ENCODE data around the gene PPP1R18.
A peak's percentile ranks its signal among the peaks of the same experiment; 100 is the strongest.
"Not testable (repeated sequence)": the region's sequence is repeated elsewhere in the genome, so short reads cannot be mapped to it uniquely, and the experiment has no call there.

PPP1R18 gene

GRCh38 chr6:30657922-30658321 lies 28.5 kb downstream of the PPP1R18 start:
- DNase-seq, result not testable (repeated sequence)

GRCh38 chr6:30657454-30657853 lies 29.0 kb downstream of the PPP1R18 start:
- DNase-seq, result no peak

DNA sequence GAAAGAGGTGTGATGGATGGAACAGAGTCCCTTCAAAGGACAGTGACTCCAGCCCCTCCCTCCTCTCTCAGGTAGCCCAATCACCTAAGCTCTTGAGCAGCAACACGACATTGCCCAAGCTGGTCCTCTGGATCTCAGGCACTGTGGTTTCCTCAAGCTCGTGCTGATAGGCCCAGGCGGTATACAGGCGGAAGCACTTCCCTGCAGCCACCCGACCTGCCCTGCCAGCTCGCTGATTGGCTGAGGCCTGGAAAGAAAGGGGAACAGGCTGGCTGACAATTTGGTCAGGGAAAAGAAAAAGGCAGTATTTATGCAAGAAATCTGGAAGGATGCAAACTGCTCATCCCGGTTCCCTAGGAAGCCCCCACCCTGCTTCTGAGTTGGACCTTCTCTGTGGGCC lies 29.9 kb downstream of the PPP1R18 start:
- no peak for DNase-seq

DNA sequence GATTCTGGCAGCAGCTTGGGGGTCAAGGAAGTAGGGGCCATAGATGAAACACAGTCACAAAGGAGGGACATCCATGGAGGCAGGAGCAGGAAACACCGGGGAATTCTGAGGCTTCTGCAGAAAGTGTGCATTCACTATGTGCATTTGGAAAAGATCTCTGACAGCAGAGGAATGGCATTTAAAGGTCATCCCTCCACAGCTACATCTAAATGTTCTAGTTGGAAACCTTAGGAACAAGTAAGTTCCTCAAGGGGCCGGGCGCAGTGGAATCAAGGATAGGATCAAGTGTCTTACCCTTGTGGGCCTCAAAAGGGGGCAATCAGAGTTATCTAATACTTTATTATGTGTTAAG lies 30.7 kb downstream of the PPP1R18 start:
- DNase-seq, result no peak

DNA sequence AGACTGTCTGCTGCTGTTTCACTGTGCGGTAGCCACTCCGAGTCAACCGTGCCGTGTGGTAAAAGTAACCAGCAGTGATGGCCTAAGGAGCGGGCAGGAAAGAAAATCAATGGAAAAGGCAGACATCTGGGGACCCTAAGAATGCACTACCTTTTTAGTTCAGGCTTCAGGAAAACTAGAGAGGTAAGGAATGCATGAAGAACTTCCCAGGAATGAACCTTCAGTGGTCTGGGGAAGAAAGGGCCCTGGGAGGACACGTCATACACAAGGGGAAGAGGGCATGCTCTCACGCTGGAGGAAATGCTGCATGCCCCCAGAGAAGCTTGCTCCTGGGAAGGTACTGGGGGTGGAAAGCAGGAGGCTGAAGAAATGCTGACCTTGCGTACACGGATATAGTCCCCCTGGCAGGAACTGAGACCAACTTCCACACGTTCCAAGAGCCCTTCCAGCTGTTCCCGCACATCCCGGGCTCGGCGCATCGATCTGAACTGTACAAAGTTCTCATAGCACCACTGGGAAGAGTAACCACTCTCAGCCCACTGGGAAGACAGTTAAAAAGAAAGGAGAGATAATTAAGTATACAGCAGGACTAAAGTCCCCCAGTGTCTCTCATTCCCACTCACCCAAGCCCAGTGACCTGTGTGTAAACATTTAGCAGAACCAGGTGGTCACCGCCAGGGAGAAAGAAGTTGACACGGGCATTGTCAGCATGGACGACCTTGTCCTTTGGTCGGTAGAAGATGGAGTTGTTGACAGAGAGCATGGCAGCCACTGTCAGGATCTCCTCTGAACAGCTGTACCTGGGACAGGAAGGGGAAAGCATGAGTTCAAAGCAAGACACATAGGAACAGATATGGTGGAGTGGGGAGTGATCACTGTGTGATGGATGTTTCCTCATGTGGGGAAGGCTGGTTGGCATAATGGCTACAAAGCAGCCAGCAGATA lies 31.4 kb downstream of the PPP1R18 start:
- DNase-seq, result no peak

GRCh38 chr6:30651143-30651542 lies 35.3 kb downstream of the PPP1R18 start:
- DNase-seq, result no peak

DNA sequence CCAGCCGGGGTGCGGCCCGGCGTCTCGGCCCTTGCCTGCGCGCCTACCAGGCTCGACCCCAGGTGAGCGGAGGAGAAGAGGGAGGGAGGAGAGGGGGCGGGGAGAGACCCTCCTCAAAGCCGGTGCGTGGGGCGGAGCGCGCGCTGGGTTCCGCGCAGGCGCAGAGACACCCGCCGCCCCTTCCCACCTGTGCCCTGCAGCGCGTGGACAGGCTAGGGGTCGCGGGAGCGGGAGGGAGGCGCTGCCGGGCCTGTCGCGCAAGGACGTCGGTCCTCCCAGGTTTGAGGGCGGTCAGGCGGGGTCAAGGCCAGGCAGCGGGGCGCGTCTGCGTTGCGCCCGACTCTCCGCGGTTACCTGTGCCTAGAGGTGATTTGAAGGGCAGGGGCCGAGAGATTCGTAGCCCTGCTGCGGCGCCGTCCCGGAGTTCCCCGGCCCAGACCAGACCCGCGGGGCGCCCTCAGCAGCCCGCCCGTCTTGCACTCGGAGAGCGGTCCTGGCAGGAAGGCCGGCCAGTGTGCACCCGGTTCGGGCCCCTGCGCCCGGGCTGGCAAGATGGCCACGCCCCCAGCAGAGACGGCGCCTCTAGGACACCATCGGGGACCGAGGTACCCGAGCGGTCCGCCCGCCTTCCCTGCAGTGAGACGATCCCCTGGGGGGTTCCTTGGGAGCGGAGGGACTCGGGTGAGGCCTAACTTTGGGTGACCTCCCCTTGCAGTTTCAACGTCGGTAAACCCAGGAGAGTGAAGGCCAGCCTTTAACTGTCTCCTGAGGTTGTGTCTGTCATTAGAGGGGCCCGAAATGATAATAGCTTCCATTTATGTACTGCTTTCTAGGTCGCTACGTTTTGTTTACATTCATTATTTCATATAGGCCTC lies 39.0 kb downstream of the PPP1R18 start:
- peak; percentile 91 for DNase-seq

- DNase-seq, result peak; percentile 93
Observed at GRCh38 chr6:30646450-30647241, 39.8 kb downstream of the PPP1R18 start, which contains the start of gene C6orf136. TSS of gene C6orf136 (plus strand) at chr6:30647133. CDS start at chr6:30647232, 99 bp downstream.

GRCh38 chr6:30645989-30646388 lies 40.5 kb downstream of the PPP1R18 start:
- DNase-seq, result no peak

GRCh38 chr6:30644769-30645168 lies 41.7 kb downstream of the PPP1R18 start:
- DNase-seq, result no peak

DNA sequence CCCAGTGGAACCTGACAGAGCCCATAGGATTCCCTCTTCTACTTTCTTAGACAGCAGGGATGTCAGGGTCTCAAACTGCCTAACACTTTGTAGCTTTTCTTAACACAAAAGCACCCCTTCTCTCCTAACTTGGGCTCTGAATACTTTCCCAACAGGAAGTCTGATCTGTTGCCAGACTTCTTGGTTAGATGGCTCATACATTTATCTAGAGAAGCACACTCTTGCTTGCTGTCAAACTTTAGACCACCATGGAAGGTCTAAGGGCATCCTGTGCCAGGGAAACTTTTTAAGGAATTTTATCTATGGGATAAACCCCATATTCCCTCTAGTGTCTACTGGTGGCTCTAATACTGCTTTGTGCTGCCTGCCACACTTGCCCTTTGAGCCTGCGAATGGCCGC lies 42.8 kb downstream of the PPP1R18 start:
- DNase-seq, result no peak

DNA sequence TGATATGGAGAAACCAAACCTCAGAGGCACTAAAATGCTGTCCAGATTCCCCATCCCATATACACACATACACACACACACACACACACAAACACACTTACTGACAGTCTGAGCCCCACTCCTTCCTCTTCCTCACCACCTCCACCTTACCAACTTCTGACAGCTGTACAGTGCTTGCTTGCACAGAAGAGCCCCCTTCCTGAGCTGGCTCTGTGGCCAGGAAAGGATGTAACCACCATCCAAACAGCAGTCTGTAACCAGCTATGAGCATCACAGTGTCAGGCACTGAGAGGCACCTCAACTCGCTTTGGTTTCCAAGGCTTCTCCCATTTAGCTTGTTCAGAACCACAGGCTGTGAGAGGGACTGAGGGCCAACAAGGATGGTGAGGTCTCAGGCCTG lies 45.4 kb downstream of the PPP1R18 start:
- DNase-seq, result no peak

GRCh38 chr6:30640481-30640880 lies 46.0 kb downstream of the PPP1R18 start:
- DNase-seq, result no peak

- no peak for DNase-seq
Observed at GRCh38 chr6:30635834-30636233, 50.6 kb downstream of the PPP1R18 start.

- DNase-seq, result peak; percentile 77
Observed at GRCh38 chr6:30626484-30627366, 59.7 kb downstream of the PPP1R18 start, which contains the start of gene ATAT1. TSS of gene ATAT1 (plus strand) at chr6:30626874.
